Adrenal gland (tissue), 5 donors: ENCODE results near the gene MVB12B.

Experiments
- CTCF ChIP-seq, 6 experiments: fragments of 450-650 bp in 4 of 6; fragments of 200-600 bp in 2 of 6; sonication (generic) in 1 of 6; IDR thresholded peaks; 1 replicate in 5 of 6; 2 replicates in 1 of 6; pipeline versions ENCODE4 v1.5.1 to v1.8.0; 2016 to 2021; ENCODE audit warnings: antibody characterized with exemption in 6 of 6, mild to moderate bottlenecking in 2 of 6, moderate library complexity in 1 of 6
- POLR2A ChIP-seq, 2 donors: fragments of 450-650 bp; IDR thresholded peaks; one replicate each; pipeline ENCODE4 v1.6.1; 2017; ENCODE audit warnings: antibody characterized with exemption in 2 of 2, mild to moderate bottlenecking in 2 of 2, moderate library complexity in 1 of 2
- donor health status: DM: no; HTN: no; CAD: no.

GRCh38 chr9:126483468-126484073, 156.9 kb downstream of the MVB12B start:
- TF ChIP-seq CTCF (IDR thresholded peaks at IDR 0.05) (no peak), POLR2A (IDR thresholded peaks at IDR 0.05) (no peak)
